Prostate gland (tissue), 2 donors: ENCODE data around the gene ASIC1.

Experiments used
- POLR2A ChIP-seq: fragments of 450-650 bp; IDR thresholded peaks from one replicate; pipeline ENCODE4 v1.6.1; 2016; ENCODE audit warnings: antibody characterized with exemption, mild to moderate bottlenecking
- POLR2AphosphoS5 ChIP-seq: sonication (generic); formaldehyde crosslinking; IDR thresholded peaks from one replicate; pipeline ENCODE4 v1.6.1; 2017; ENCODE audit warnings: antibody characterized with exemption
- TF ChIP-seq, protein P1 (sequence below), 4 experiments: fragments of 200-600 bp in 2 of 4; fragments of 450-650 bp in 2 of 4; sonication (generic) in 2 of 4; IDR thresholded peaks; 1 replicate in 3 of 4; 2 replicates in 1 of 4; pipeline ENCODE4 v1.5.1; 2016 to 2019; ENCODE audit warnings: antibody characterized with exemption in 4 of 4, mild to moderate bottlenecking in 2 of 4, moderate library complexity in 2 of 4

DNA sequence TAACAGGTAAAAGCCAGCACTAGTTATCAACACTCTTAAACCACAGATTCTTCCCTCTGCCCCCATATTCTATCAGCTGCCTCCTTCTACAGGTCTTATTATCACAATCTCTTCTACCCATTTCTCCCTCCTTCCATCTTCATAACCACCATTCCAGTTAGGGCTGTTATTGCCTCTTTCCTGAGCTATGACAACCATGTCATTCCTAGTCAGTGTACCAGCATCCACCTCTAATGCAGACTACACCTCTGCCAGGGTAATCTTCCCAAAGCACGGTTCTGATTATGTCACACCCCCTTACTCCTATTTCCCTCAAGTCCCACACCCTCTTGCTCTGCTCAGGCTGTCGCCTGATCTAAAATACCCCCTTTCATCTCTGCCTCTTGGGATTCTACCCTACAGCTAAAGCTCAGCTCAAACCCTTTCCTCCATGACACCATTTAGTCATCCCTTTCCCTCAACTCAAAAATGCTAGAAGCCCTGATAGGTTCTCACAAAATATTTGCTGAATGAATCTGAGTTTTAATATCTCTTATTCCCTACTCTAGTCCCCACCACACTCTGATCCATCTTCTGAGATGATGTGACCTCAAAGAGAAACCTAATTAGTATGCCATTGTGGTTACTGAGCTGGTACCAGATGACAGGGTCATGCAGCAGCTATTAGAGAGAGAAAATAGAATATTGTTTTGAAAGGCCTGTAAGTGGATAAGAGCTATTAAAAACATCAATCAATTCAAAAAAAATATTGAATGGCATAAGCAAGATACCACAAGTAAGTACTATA, 43.8 kb upstream of the ASIC1 start:
- TF ChIP-seq, protein P1, sequence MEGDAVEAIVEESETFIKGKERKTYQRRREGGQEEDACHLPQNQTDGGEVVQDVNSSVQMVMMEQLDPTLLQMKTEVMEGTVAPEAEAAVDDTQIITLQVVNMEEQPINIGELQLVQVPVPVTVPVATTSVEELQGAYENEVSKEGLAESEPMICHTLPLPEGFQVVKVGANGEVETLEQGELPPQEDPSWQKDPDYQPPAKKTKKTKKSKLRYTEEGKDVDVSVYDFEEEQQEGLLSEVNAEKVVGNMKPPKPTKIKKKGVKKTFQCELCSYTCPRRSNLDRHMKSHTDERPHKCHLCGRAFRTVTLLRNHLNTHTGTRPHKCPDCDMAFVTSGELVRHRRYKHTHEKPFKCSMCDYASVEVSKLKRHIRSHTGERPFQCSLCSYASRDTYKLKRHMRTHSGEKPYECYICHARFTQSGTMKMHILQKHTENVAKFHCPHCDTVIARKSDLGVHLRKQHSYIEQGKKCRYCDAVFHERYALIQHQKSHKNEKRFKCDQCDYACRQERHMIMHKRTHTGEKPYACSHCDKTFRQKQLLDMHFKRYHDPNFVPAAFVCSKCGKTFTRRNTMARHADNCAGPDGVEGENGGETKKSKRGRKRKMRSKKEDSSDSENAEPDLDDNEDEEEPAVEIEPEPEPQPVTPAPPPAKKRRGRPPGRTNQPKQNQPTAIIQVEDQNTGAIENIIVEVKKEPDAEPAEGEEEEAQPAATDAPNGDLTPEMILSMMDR (IDR thresholded peaks at IDR 0.05): no peak
- TF ChIP-seq POLR2AphosphoS5 (no peak), POLR2A (no peak)
